ENCODE measurements around the gene PRPH.
A peak's percentile ranks its signal among the peaks of the same experiment; 100 is the strongest.

The PRPH gene

GRCh38 chr12:49342066-49342913, 47.3 kb downstream of the PRPH start:
- Histone ChIP-seq H3K4me1 (ENCODE audit: insufficient read depth, insufficient read length) (peaks cover 26% of the 10 kb centered on the region), H3K36me3 (ENCODE audit: insufficient read depth, insufficient read length, low read length) (no peaks in the 10 kb centered on the region), H3K4me3 (ENCODE audit: insufficient read length, low read depth) (peak overlapping the region; percentile 62), H3K9me3 (ENCODE audit: insufficient read depth, low read length) (no peaks in the 10 kb centered on the region; the same call in 1 of the 2 replicates), H3K27me3 (ENCODE audit: insufficient read depth, insufficient read length) (peaks cover 90% of the 10 kb centered on the region), H3K9ac (ENCODE audit: insufficient read length, low read depth) (peak overlapping the region; percentile 73)
- peak; percentile 95 for DNase-seq (ENCODE audit: low read depth, low spot score)
- TF ChIP-seq YY1 (IDR thresholded peaks at IDR 0.05; ENCODE audit: insufficient read depth, insufficient read length) (no peak), SUZ12 (IDR thresholded peaks at IDR 0.05; ENCODE audit: extremely low read depth, insufficient read depth, insufficient read length) (peak; percentile 63)

DNA sequence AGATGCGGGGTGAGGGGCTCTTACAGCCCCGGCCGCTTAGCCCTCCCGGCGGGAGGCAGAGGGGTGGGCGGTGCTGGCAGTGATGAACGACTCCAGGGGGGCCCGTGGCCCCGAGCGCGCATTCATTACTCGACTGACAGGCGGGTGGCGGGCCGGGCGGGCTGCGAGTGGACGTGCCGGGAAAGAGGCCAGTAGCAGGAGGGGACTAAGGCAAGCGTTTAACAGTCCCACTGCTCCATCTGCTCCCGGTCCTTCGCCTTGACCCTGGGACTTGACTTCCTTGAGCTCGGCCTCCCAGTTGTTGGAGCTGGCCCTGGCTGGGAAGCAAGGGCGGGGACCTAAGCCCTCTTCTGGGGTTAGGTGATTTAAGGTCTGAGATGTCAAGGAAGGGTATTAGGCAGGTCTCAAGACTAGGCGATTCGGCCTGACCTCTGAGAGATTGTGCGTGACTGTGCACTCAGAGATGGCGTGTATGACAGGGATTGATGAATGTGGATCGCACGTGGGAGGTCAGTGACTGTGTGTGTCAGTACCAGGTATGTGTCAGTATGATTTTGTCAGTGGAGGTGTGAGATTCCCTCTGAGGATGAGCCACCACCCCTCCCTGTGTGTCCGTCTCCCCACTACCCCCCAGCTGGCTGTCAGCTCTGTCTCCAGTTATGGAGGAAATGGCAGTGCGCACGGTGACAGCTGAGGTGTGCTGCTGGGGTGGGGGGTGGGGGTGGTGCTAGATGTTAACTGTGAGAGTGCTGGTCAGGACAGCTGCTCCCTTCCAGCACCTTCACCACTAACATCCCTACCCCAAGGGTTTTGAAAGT, 48.2 kb downstream of the PRPH start:
- H3K27me3 ChIP-seq (ENCODE audit: insufficient read depth, insufficient read length): peaks cover 90% of the 10 kb centered on the region
- peak overlapping the region; percentile 22 for H3K9ac ChIP-seq (ENCODE audit: insufficient read length, low read depth)
- peak overlapping the region; percentile 31 for H3K4me3 ChIP-seq (ENCODE audit: insufficient read length, low read depth)
- TF ChIP-seq SUZ12 (IDR thresholded peaks at IDR 0.05; ENCODE audit: extremely low read depth, insufficient read depth, insufficient read length) (peak; percentile 20), YY1 (IDR thresholded peaks at IDR 0.05; ENCODE audit: insufficient read depth, insufficient read length) (no peak)
- H3K36me3 ChIP-seq (ENCODE audit: insufficient read depth, insufficient read length, low read length): no peaks in the 10 kb centered on the region
- H3K9me3 ChIP-seq (ENCODE audit: insufficient read depth, low read length): no peaks in the 10 kb centered on the region; the same call in 1 of the 2 replicates
- peaks cover 25% of the 10 kb centered on the region for H3K4me1 ChIP-seq (ENCODE audit: insufficient read depth, insufficient read length)
- DNase-seq (ENCODE audit: low read depth, low spot score): no peak

- Histone ChIP-seq H3K9me3 (ENCODE audit: insufficient read depth, low read length) (no peaks in the 10 kb centered on the region; the same call in 1 of the 2 replicates), H3K36me3 (ENCODE audit: insufficient read depth, insufficient read length, low read length) (no peaks in the 10 kb centered on the region), H3K4me1 (ENCODE audit: insufficient read depth, insufficient read length) (peaks cover 15% of the 10 kb centered on the region), H3K27me3 (ENCODE audit: insufficient read depth, insufficient read length) (peaks cover 95% of the 10 kb centered on the region), H3K4me3 (ENCODE audit: insufficient read length, low read depth) (no peak overlapping the region), H3K9ac (ENCODE audit: insufficient read length, low read depth) (no peak overlapping the region)
- TF ChIP-seq ZNF274 (IDR thresholded peaks at IDR 0.05; ENCODE audit: low read depth, low read length) (no peak), SUZ12 (IDR thresholded peaks at IDR 0.05; ENCODE audit: extremely low read depth, insufficient read depth, insufficient read length) (no peak), YY1 (IDR thresholded peaks at IDR 0.05; ENCODE audit: insufficient read depth, insufficient read length) (no peak)
- DNase-seq (ENCODE audit: low read depth, low spot score): no peak
Measured at GRCh38 chr12:49344486-49345050, 49.6 kb downstream of the PRPH start.

DNA sequence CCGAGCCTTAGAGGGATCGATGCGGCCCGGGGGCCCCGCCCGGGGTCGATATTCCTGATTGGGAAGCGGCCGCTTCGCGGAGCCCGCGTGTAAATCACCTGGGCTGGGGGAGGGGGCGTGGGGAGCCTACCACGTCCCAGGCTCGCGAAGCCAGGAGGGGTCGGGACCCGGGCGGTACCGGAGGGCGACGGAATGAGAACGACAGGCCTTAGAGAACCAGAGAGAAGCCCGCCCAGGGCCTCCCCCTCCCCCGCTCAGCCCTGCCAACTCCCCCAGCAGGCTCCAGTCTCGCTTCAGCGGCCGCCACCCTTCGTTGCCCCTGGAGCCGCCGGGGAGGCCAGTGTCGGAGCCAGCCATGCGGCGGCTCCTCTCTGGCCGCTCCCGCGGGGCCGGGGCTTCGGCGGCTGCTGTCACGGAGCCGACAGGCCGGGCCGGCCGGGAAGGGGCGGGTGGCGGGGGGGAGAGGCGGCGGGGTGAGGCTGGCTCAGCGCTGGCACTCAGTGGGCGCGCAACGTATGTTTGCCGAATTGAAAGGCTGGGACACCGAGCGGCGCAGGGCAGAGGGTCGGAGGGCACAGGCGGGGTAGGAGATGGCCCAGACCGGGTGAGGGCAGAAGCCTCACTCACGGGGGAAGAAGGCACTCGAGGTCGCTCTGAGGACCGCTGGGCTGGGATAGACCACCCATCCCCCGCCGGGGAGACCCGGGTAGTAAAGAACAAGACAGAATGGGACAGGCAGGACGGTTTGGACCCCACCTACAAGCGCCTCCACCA, 50.3 kb downstream of the PRPH start:
- peaks cover 13% of the 10 kb centered on the region for H3K4me1 ChIP-seq (ENCODE audit: insufficient read depth, insufficient read length)
- H3K36me3 ChIP-seq (ENCODE audit: insufficient read depth, insufficient read length, low read length): no peaks in the 10 kb centered on the region
- no peaks in the 10 kb centered on the region; the same call in 1 of the 2 replicates for H3K9me3 ChIP-seq (ENCODE audit: insufficient read depth, low read length)
- peaks cover 91% of the 10 kb centered on the region for H3K27me3 ChIP-seq (ENCODE audit: insufficient read depth, insufficient read length)
- TF ChIP-seq SUZ12 (IDR thresholded peaks at IDR 0.05; ENCODE audit: extremely low read depth, insufficient read depth, insufficient read length) (peak; percentile 84), YY1 (IDR thresholded peaks at IDR 0.05; ENCODE audit: insufficient read depth, insufficient read length) (no peak)
- DNase-seq (ENCODE audit: low read depth, low spot score): no peak
- peak overlapping the region; percentile 49 for H3K4me3 ChIP-seq (ENCODE audit: insufficient read length, low read depth)
- peak overlapping the region; percentile 51 for H3K9ac ChIP-seq (ENCODE audit: insufficient read length, low read depth)

DNA sequence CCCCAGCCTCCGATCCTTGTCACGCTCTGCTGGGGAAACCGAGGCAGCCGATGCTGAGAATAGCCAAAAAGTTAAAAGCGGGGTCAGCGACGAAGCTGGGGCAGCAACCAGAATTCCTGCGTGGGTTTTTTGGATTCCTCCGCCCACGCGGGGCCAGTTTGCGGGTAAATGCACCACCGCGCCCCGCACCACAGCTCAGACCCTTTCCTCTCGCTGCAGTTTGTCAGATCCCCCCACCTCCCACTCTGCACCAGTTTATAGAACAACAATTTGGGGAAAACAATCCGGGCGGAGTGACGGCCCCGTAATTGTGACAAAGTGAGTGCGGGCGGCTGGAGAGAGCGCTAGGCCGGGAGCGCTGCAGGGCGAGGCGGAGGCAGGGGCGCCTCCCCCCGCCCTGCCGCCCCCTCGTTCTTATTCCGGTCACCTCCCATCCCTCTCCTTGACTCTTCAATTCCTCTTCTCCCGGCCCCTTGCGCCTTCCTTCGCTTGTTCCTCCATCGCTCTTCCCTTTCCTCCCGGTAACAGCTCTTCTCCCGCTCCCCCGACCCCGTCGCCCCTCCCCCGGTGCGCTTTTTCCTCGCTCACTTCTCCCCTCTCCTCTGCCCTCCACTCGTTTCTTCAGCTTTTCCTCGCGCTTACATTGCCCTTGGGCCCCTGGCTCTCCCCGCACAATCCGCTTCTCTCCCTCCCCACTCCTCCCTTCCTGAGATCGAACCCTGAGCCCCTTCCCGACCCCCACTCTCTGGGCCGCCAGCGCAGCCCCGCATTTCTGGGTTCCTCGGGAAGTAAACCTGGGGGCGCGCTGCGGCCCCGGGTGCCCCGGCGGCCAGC, 51.1 kb downstream of the PRPH start:
- Histone ChIP-seq H3K4me3 (ENCODE audit: insufficient read length, low read depth) (peak overlapping the region; percentile 49), H3K27me3 (ENCODE audit: insufficient read depth, insufficient read length) (peaks cover 83% of the 10 kb centered on the region), H3K4me1 (ENCODE audit: insufficient read depth, insufficient read length) (peaks cover 13% of the 10 kb centered on the region), H3K36me3 (ENCODE audit: insufficient read depth, insufficient read length, low read length) (no peaks in the 10 kb centered on the region), H3K9me3 (ENCODE audit: insufficient read depth, low read length) (no peaks in the 10 kb centered on the region; the same call in 1 of the 2 replicates), H3K9ac (ENCODE audit: insufficient read length, low read depth) (peak overlapping the region; percentile 63)
- no peak for DNase-seq (ENCODE audit: low read depth, low spot score)
- no peak for TF ChIP-seq SUZ12 (IDR thresholded peaks at IDR 0.05; ENCODE audit: extremely low read depth, insufficient read depth, insufficient read length)
- no peak for TF ChIP-seq YY1 (IDR thresholded peaks at IDR 0.05; ENCODE audit: insufficient read depth, insufficient read length)
- no peak for TF ChIP-seq ZNF274 (IDR thresholded peaks at IDR 0.05; ENCODE audit: low read depth, low read length)

DNA sequence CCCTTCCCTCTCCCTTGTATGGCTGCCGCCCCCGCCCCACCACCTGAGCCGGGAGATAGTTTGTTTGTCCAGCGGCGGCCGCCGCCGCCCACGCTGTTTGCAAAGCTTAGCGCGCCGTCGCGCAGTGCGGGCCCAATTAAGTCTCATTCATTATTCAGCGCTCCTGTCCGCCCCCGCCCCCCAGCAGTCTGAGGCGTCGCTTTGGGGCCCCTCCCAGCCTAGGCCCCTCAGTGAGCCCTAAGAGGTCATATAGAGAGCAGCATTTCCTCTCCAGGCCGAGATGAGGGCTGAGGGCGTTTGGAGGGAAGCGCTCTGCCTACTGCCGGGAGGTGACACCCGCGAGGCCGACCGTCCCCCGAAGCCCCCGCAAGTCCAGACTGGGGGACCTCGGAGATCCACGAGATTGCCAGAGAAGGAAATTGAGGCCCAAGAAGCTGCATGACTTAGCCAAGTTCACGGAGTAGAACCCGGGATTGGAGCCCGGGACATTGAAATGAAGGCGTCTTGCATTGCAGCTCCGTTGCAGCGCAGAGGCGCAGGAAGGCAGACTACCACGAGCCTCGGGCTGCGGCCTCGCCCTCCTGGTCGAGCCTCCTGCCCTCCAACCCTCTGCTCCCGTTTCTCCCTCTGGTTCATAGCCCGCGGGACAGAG, 51.8 kb downstream of the PRPH start, which contains the start of gene DNAJC22:
Gene DNAJC22, plus strand, starts transcription at position 230 of the 652 bp plus-strand sequence. CDS start 1,985 bp downstream, outside the sequence.
- DNase-seq (ENCODE audit: low read depth, low spot score): no peak
- Histone ChIP-seq H3K27me3 (ENCODE audit: insufficient read depth, insufficient read length) (peaks cover 75% of the 10 kb centered on the region), H3K9me3 (ENCODE audit: insufficient read depth, low read length) (no peaks in the 10 kb centered on the region), H3K9ac (ENCODE audit: insufficient read length, low read depth) (peak within 1 kb of the TSS; percentile 65), H3K4me3 (ENCODE audit: insufficient read length, low read depth) (peak within 1 kb of the TSS; percentile 49), H3K4me1 (ENCODE audit: insufficient read depth, insufficient read length) (peaks cover 13% of the 10 kb centered on the region), H3K36me3 (ENCODE audit: insufficient read depth, insufficient read length, low read length) (no peaks in the 10 kb centered on the region)
- TF ChIP-seq YY1 (IDR thresholded peaks at IDR 0.05; ENCODE audit: insufficient read depth, insufficient read length): no peak
- TF ChIP-seq SUZ12 (IDR thresholded peaks at IDR 0.05; ENCODE audit: extremely low read depth, insufficient read depth, insufficient read length): no peak
- no peak for TF ChIP-seq ZNF274 (IDR thresholded peaks at IDR 0.05; ENCODE audit: low read depth, low read length)

Measured in NT2/D1 (cell line).